GM21723 (cell line): ENCODE data around the gene PGAP3.

ENCODE experiments used
- ATAC-seq: cut with Tn5 transposase; IDR thresholded peaks from one replicate; pipeline ENCODE4 v1.9.1; 2021; ENCODE audit warnings: mild to moderate bottlenecking, moderate library complexity; ENCODE audit not compliant: unreplicated experiment

The PGAP3 gene

GRCh38 chr17:39673335-39674081 is 14.3 kb downstream of the PGAP3 start:
- ATAC-seq, result no peak

DNA sequence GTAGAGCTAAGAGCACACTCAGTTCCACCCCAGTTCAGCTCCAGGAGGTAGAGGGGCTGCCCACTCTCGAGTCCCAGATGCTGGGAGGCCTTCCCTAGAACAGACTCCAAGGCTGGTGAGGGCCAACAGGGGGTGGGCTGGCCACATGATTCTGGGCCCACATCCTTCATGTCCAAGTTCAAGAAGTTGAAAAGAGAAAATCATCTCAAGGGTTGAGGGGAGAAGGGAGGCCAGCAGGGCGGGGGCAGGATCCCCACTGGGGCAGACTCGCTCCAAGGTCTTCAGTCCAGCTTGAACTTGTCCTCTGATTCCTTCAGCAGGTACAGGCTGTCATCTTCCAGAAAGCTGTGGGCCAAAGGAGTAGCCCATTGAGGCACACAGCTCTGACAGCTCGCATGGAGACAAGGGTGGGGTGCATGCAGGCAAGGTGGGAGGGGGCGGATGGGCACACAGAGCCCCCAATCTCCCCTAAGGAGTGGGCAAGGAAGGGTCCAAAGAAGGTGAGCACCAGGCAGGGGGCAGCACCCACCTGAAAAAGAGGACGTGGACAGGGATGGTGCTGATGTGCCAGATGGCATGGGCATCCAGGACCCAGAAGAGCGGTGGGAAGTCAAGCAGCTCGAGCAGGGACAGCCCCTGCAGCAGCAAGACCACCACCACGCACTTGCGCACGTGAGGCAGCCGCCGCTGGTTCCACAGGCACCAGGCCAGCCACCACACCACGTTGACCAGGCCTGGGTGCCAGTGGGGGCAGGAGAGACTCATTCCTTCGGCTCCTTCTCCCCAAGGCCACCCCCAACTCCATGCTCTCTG is 15.1 kb downstream of the PGAP3 start:
- no peak for ATAC-seq

DNA sequence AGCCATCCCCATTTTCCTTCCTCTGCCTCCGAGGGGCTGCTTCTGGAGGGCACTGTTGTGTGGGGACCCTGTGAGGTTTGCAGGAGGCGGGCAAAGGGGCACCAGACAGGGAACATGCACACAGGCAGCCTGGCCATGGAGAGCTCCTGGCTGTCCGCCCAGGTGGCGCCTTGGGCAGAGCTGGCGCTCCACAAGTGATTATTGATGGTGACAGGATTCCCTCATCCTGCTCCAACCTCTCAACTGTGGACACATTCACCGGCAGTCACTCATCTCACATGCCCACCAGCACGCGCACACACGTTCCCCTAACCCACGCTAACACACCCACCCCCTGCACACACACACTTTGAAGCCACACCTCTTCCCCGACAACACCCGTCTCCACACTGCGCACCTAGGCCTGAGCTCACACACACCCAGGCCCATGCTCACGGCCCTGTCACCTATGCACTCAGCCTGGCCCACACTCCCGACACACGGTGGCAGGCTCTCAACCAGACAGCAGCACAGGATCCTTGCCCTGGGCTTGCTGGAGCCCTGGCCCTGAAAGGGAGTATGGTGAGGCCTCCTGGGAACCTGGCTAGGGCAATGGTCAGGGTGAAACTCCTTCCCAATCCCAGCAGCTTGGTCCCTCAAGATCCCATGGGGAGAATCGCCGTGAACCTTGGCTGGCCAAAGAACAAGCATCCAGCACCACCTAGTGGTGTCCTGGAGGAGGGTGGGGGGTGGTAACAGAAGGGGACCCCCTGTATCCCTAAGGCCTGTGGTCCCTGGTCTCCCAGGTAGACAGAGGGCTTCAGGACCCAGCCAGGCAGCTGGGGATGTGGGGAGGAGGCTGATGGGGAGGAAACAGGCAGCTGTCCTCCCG is 16.0 kb downstream of the PGAP3 start:
- ATAC-seq, result no peak

GRCh38 chr17:39670746-39671145 is 17.1 kb downstream of the PGAP3 start:
- no peak for ATAC-seq

- no peak for ATAC-seq
Measured at GRCh38 chr17:39669897-39670735, 17.7 kb downstream of the PGAP3 start.

DNA sequence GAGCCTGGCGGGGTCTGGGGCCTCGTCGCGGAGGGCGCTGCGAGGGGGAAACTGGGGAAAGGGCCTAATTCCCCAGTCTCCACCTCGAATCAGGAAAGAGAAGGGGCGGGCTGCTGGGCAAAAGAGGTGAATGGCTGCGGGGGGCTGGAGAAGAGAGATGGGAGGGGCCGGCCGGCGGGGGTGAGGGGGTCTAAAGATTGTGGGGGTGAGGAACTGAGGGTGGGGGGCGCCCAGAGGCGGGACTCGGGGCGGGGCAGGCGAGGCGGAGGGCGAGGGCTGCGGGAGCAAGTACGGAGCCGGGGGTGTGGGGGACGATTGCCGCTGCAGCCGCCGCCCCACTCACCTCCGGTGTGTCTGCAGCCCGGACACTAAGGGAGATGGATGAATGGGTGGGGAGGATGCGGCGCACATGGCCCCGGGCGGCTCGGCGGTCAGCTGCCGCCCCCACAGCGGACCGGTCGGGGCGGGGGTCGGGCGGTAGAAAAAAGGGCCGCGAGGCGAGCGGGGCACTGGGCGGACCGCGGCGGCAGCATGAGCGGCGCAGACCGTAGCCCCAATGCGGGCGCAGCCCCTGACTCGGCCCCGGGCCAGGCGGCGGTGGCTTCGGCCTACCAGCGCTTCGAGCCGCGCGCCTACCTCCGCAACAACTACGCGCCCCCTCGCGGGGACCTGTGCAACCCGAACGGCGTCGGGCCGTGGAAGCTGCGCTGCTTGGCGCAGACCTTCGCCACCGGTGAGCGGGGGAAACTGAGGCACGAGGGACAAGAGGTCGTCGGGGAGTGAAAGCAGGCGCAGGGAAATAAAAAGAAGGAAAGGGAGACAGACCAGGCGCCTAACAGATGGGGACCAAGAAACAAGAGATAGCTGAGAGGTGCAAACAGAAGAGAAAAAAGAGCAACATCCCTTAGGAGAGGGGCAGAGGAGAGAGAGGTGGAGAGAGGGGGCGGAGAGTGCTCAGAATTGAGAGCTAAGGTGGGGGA is 19.6 kb downstream of the PGAP3 start, which contains the start of gene PNMT:
Gene PNMT, plus strand, starts transcription at position 509 of the 980 bp plus-strand sequence. Its CDS starts 23 bp downstream, at position 532.
- ATAC-seq, result no peak

DNA sequence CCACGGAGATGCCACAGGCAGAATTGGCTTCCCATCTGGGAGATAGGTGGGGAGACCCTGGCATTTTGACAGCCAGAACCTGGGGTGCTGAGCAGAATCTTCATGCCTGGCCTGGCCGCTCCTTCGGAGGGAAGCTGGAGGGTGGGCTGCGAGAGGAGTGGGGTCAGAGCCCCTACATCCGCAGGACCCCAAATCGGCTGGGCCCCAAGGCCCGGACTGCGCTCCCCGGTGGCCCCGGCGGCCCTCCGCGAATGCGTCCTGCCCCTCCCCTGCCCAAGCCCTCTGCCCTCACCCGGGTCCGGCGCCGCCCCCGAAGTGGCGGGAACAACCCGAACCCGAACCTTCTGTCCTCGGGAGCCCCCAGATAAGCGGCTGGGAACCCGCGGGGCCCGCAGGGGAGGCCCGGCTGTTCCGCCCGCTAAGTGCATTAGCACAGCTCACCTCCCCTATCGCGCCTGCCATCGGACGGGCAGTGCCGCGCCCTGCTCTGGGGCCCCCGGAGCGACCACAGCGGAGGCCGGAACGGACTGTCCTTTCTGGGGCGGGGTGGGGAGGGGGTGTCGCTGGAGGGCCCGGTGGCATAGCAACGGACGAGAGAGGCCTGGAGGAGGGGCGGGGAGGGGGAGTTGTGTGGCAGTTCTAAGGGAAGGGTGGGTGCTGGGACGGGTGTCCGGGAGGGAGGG is 20.5 kb downstream of the PGAP3 start:
- ATAC-seq, result no peak

DNA sequence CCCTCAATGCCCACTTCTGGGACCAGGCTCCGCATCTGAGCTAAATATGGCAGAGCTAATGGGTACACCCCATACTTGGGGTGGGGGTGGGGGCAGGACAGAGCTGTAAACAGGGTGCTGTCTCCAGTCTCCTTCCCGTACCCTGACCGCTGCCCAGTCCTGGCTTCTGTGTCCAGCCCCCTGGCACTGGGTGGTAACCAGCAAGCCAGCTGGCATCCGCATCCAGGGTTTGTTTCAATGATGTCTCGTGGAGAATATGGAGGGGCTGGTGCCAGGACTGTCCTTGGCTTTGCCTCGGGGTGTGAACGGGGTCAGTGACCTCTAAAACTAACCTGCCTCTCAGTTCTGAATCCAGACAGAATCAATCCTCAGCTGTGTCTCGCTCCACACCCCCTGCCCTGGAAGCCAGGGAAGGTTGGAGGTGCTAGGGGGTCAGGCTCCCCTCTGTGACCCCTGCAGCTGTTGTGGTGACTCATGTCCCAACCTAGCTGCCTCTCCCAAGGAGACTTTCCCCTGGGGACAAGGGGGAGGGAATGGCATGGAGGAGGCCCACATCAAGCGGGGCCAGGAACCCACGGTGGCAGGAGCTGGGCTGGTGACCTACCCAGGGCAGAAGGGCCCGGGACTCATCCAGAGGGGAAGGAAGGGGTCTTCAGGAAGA is 21.1 kb downstream of the PGAP3 start:
- ATAC-seq, result no peak

- no peak for ATAC-seq
Measured at GRCh38 chr17:39666231-39666600, 21.6 kb downstream of the PGAP3 start.

GRCh38 chr17:39665642-39666224 is 22.1 kb downstream of the PGAP3 start:
- no peak for ATAC-seq

GRCh38 chr17:39664581-39665561 is 23.0 kb downstream of the PGAP3 start, which contains the start of gene TCAP:
TCAP (plus strand) TSS chr17:39665349; CDS start chr17:39665360, 11 bp downstream.
- ATAC-seq, result no peak

DNA sequence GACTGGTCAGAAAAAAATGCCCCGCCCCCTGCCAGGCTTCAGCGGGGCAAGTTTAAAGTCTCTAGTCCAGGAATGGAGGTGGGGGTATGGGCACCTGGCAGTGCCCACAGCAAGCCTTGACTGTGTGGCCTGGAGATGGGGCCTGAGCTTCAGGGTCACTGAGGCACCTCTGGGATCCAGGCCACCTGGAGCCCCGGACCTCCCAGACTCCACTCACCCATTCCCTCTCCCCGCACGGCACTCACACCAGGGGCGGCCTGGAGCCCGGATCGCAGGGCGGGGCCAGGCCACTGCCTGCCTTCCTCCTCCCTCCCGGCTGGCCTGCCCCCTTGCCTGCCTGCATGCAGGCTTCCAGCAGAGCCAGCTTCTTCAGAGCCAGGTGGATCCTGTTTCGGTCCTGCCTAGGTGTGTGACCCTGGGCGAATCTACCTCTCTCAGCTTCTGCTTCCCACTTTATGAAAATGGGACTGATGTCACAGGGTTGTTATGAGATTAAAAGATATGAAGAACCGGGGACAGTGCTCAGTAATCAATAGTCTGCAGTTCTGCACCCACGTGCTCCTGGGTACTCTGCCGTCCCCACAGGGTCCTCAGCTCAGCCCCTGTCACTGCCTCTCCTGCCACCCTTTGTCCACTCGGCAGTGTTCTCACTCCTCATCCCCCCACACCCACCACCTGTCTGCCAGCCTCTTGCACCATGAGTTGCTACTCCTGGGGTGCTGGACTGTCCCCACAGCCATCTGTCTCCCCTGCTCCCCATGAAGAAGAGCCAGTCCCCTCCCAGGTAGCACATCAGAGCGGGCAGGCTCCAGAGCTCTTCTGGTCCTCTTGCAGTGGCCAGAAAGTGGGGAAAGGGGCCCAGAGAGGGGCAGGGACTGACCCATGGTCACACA is 23.9 kb downstream of the PGAP3 start:
- no peak for ATAC-seq

DNA sequence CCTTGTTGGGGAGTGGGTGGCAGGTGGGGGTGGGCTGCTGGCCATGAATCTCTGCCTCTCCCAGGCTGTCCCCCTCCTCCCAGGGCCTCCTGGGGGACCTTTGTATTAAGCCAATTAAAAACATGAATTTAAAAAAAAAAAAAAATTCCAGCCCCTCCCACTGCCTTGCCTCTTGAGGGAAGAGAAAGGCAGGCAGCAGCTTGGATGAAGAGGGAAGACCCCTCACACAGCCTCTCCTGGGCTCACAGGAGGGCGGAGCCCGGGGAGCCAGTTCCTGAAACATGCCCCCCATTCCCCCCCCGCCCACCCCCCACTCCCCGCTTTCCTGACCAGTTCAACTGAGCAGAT is 24.5 kb downstream of the PGAP3 start:
- ATAC-seq, result no peak

- ATAC-seq, result no peak
Measured at GRCh38 chr17:39662551-39663339, 25.1 kb downstream of the PGAP3 start.
